Fibroblast of villous mesenchyme (primary cell): Measurements from ENCODE around the gene USP35. TPM values are rescaled to one million over a fixed set of nuclear protein-coding genes. Genes with fewer than 3 reads are reported as not detected.

Experiments used
- DNase-seq: peaks from one replicate; pipeline ENCODE4 v3.0.0-alpha.2; 2010; ENCODE audit warnings: low read depth
- H3K4me3 ChIP-seq: 2 replicates; pipeline ENCODE4 v1.5.1; 2011; ENCODE audit warnings: low read depth, mild to moderate bottlenecking, low read length
- total RNA-seq: library from RNA; depleted of rRNA; stranded (reverse); fragments of >200 nt; gene quantifications from 2 replicates; pipeline ENCODE4 v1.2.3, GENCODE V29; 2012
- TF ChIP-seq, protein P1 (sequence below): IDR thresholded peaks from 2 replicates; pipeline ENCODE4 v1.5.1; 2012; ENCODE audit warnings: low read depth, mild to moderate bottlenecking, low read length; ENCODE audit not compliant: insufficient read depth

USP35 gene
- total RNA-seq, 1 donor, result 10.8 TPM

DNA sequence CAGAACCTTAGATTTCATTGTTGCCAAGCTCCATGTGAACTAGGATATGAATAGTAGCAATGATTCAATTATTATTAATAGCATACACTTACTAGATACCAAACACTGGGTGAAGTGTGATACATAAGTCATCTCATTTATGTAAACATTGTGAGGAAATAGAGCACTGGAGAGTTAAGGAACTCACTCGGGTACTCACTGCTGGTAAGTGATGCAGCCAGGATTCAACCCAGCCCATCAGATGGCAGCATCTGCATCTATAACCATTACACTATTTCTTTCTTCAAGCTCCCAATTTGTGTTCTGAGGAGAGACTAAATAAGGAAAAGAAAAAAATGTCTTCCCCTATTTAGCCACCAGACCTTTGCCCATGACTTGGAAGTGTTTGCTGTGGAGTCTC lies 39.1 kb upstream of the USP35 start:
- peak; percentile 66 for DNase-seq
- no peak overlapping the region for H3K4me3 ChIP-seq
- TF ChIP-seq, protein P1, sequence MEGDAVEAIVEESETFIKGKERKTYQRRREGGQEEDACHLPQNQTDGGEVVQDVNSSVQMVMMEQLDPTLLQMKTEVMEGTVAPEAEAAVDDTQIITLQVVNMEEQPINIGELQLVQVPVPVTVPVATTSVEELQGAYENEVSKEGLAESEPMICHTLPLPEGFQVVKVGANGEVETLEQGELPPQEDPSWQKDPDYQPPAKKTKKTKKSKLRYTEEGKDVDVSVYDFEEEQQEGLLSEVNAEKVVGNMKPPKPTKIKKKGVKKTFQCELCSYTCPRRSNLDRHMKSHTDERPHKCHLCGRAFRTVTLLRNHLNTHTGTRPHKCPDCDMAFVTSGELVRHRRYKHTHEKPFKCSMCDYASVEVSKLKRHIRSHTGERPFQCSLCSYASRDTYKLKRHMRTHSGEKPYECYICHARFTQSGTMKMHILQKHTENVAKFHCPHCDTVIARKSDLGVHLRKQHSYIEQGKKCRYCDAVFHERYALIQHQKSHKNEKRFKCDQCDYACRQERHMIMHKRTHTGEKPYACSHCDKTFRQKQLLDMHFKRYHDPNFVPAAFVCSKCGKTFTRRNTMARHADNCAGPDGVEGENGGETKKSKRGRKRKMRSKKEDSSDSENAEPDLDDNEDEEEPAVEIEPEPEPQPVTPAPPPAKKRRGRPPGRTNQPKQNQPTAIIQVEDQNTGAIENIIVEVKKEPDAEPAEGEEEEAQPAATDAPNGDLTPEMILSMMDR, result peak; percentile 38

DNA sequence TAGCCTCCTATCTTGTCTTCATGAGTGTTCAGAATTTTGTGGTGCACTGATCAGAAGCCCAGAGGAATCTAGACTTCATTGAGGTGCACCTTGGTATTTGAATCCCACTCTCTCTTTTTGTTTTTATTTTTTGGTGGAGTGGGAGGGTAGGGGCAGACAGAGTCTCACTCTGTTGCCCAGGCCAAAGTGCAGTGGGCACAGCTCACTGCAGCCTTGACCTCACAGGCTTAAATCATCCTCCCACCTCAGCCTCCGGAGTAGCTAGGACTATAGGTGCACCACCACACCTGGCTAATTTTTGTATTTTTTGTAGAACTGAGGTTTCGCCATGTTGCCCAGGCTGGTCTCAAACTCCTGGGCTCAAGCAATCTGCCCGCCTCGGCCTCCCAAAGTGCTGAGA lies 38.4 kb upstream of the USP35 start:
- no peak for DNase-seq
- H3K4me3 ChIP-seq, result no peak overlapping the region
- TF ChIP-seq, protein P1, result no peak

DNA sequence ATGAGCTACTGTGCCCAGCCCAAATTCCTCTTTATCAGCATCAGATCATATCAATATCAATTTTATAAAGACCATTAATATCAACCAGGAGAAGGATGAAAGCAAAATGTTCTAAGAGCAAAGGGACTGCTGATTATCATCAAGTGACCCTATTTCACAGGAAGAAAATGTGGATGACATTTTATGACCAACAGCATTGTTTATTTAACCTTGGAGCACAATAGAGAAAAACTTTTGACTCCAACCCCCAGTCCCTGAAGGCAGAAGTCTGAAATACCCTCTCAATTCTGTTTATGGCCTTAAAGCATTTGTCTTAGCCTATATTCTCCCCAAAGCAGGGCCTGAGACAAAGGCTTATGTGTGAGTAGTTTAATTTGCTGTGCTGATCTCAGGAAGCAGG lies 38.0 kb upstream of the USP35 start:
- DNase-seq, result no peak
- no peak overlapping the region for H3K4me3 ChIP-seq
- TF ChIP-seq, protein P1, result no peak

DNA sequence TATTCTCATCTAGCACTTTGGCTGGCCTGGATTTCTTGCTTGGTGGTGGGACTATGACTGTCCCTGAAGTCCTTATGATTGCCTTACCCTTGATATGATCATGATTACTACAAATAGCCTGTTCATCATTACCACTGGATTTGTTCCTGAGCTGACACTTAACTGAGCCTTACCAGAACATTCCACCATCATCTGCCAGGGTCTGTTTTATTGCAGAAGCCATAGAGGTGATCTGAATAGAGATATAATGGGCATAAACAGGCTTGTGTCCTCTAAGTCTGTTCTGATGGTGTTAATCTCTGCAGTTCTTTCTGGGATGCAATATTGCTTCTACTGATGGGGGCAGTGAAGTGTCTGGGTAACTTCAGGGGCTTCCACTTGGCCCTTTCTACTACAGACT lies 36.9 kb upstream of the USP35 start:
- H3K4me3 ChIP-seq, result no peak overlapping the region
- TF ChIP-seq, protein P1, result no peak
- no peak for DNase-seq

DNA sequence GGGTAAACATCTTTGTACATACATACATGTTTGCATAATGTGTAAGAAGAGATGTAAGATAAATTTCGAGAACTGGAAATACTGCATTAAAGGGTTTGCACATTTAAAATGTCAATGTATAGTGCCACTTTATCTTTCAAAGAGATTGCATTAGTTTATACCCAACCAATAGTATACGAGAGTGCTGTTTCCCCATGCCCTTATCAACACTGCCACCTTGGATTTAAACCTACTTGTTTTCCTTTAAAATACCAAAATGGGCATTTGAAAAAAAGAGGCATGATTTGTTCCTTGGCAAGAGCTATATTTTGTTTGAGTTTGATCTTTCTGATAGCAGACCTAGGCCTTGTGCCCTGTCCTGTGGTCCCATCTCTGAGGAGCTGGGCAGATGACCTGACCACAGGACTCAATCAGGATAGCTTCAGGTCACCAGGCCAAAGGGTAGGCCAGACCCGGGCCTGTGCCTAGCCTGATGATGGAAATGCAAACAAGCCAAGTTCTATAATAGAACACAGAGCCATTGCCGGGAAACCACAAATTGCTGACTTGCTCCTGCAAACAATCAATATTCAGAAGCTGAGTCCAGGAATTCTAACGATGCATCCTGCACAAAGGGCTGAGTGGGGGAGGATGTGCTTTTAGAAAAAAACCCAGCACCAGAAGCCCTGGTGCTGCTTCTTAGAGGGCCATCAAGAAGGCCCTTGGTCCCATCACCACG lies 32.4 kb upstream of the USP35 start:
- TF ChIP-seq, protein P1, result no peak
- DNase-seq, result no peak
- H3K4me3 ChIP-seq, result no peak overlapping the region

DNA sequence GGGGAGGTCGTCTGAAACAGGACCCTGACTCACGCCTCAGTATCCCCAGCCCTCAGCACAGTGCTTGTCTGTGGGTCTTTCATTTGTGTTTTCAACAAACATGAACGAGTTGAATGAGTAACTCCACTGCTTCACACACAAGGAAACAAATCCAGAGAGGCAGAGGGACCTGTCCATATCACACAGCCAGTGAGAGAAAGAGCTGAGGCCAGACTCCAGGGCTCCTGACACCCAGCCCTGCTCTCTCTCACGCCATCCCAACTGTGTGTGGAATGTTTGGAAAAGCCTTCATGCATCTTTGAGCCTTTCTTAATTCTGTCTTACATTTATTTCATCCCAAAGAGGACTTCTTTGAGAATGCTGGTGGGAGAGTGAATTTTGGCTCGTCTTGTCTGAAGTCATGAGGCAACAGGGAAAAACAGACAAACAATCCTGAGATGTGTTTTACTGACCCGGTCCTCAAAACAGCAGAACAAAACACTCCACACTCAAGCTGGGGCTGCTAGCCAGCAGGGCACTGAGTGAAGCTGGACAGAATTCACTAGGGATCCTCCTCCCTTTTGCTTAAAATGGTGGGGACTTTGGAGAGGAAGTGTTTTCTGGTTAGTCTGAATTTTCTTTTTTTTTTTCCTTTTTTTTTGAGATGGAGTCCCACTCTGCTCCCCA lies 29.6 kb upstream of the USP35 start:
- TF ChIP-seq, protein P1, result no peak
- no peak overlapping the region for H3K4me3 ChIP-seq
- no peak for DNase-seq
